ENCODE data around the gene PREX1. TPM values are rescaled to one million over a fixed set of nuclear protein-coding genes. Genes with fewer than 3 reads are reported as not detected.
A peak's percentile ranks its signal among the peaks of the same experiment; 100 is the strongest.

Gene PREX1
- total RNA-seq, 4 donors from 2014 or later = 7.5 to 10.9 (median 9.1) TPM

DNA sequence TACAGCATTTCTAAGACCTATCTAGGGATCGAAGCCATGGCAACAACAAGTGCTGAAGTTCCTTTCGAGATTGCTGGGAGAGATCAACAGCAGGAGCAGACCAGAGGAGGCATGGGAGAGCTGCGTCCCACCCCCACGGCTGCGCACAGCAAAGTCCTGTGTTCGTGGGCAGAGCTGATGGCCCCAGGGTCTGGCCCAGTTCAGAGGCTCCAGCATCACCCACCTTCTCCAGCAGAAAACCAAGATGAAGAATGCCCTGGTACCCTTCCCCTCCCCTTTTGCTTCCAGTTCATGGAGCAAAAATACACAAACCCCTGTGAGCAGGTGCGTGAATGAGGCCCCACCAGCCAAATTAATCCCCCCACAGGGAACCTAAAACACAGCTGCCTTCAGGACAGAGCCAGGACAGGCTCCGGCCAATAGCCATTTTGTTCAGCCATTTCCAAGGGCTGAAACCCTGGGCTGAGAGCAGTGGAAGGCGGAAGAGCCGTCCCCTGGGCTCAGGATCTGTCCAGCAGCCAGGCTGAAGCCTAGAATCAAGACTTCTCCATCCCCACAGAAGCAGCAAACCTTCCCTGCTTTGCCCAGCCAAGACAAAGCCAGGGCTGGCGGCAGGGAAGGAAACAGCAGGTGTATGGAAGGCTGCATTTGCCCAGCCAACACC is 102.8 kb downstream of the PREX1 start:
- TF ChIP-seq CTCF (IDR thresholded peaks at IDR 0.05 in 4 of 5, conservative IDR thresholded peaks at IDR 0.05 in 1 of 5) (no peak), POLR2A (IDR thresholded peaks at IDR 0.05) (no peak)
- no peak for DNase-seq
- in situ Hi-C loops (cut with MboI; ENCODE audit: low sequenced_read_pairs in 4 of 4) = no loop called here
- H3K27me3 ChIP-seq = no peaks in the 10 kb centered on the region
- H3K4me3 ChIP-seq = no peak overlapping the region
- H3K4me1 ChIP-seq = peaks cover 13 to 30% of the 10 kb centered on the region in 2 donors
- H3K27ac ChIP-seq = peak overlapping the region in 2 of 4 donors; percentile 8 to 78
- intact Hi-C loops (cut with DNase I; ENCODE audit: low total_unique reads) = no loop called here
- no peak for ATAC-seq
- H3K9me3 ChIP-seq = no peaks in the 10 kb centered on the region
- no peaks in the 10 kb centered on the region for H3K36me3 ChIP-seq

GRCh38 chr20:48724382-48724781 is 103.4 kb downstream of the PREX1 start:
- peak overlapping the region in 2 of 4 donors; percentile 78 to 81 for H3K27ac ChIP-seq
- no peaks in the 10 kb centered on the region for H3K9me3 ChIP-seq
- peaks cover 13 to 30% of the 10 kb centered on the region in 2 donors for H3K4me1 ChIP-seq
- H3K36me3 ChIP-seq = no peaks in the 10 kb centered on the region
- in situ Hi-C loops (cut with MboI; ENCODE audit: low sequenced_read_pairs in 4 of 4) (no loop called here), intact Hi-C loops (cut with DNase I; ENCODE audit: low total_unique reads) (no loop called here)
- ATAC-seq (no peak), DNase-seq (no peak)
- no peak overlapping the region for H3K4me3 ChIP-seq
- TF ChIP-seq CTCF (IDR thresholded peaks at IDR 0.05 in 4 of 5, conservative IDR thresholded peaks at IDR 0.05 in 1 of 5) = no peak
- TF ChIP-seq POLR2A (IDR thresholded peaks at IDR 0.05) = no peak
- H3K27me3 ChIP-seq = no peaks in the 10 kb centered on the region

DNA sequence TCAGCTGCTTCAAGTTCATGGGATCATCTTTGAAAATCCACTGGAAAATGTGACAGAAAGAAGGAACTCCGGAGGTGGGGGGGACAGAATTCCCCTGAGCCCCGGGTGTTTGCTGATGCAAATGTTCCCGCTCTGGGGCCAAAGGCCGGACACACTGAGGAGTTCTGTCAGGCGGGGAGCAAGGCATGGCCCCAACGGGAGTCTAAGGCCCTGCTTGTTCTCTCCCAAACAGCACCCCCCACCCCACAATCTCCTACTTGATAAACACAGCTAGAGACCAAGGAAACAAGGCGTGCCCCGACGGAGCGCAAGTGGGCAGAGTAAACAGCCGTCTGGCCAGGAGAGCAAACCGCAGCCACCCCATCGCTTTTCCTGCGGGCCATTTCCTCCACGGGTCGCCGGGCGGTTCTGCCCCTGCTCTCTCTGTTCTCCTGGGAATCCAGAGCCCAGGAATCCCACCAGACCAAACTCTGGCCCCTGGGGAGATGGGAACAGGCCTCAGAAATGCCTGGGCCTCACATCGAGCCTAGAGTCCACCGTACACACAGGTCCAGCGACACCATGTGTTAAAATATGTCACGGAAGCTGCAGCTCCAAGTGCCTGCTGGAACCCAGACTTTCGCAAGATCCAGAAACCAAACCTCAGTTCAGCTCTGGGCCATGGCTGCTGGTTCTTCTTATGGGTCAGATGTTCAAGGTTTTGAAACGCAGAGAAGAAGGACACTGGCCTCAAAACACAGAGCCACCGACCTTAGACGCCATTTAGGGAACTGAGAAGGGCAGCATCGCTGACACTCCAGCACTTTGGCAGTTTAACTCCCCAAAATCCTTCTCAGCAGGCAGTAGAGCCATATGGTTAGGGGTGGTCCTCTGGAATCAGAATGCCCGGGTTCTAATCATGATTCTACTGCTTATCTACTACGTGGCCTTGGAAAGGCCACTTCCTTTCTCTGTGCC is 104.2 kb downstream of the PREX1 start:
- peaks cover 13 to 30% of the 10 kb centered on the region in 2 donors for H3K4me1 ChIP-seq
- intact Hi-C loops (cut with DNase I; ENCODE audit: low total_unique reads) = no loop called here
- in situ Hi-C loops (cut with MboI; ENCODE audit: low sequenced_read_pairs in 4 of 4) = no loop called here

DNA sequence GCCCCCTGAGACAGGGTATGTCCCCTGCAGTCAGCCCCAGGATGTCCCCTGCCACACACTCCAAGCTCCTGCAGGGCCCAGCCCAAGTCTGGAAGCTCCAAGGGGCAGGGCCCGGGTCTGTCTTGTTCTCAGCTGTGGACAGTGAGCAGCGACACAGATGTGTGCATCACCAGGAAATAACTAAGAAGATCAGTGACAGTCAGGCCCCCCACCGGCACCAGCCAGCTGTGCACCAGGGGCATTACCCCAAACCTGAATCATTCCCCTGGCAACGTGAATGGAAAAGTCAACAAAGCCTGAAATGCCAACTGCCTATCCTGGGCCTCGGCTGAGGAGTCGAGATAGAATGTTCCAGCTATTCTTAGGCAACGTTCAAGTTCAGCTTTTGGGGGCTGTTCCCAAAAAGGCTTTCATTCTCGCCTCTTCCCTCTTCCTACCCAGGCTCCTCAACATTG is 105.0 kb downstream of the PREX1 start:
- Histone ChIP-seq H3K4me1 (peaks cover 13 to 30% of the 10 kb centered on the region in 2 donors), H3K27ac (peak overlapping the region; percentile 41 to 81 (median 78)), H3K4me3 (no peak overlapping the region), H3K9me3 (no peaks in the 10 kb centered on the region), H3K27me3 (no peaks in the 10 kb centered on the region), H3K36me3 (no peaks in the 10 kb centered on the region)
- TF ChIP-seq POLR2A (IDR thresholded peaks at IDR 0.05) (no peak), CTCF (IDR thresholded peaks at IDR 0.05 in 4 of 5, conservative IDR thresholded peaks at IDR 0.05 in 1 of 5) (no peak)
- in situ Hi-C loops (cut with MboI; ENCODE audit: low sequenced_read_pairs in 4 of 4) (no loop called here), intact Hi-C loops (cut with DNase I; ENCODE audit: low total_unique reads) (no loop called here)
- ATAC-seq (peak; percentile 49 to 56), DNase-seq (no peak)

More for the DNA sequence above, 104.2 kb downstream of the PREX1 start:
- no peaks in the 10 kb centered on the region for H3K27me3 ChIP-seq
- ATAC-seq (peak; percentile 57 to 63), DNase-seq (peak; percentile 37 to 63)
- TF ChIP-seq CTCF (IDR thresholded peaks at IDR 0.05 in 4 of 5, conservative IDR thresholded peaks at IDR 0.05 in 1 of 5) (peak in 1 of 5 experiments; percentile 6), POLR2A (IDR thresholded peaks at IDR 0.05) (no peak)
- no peaks in the 10 kb centered on the region for H3K36me3 ChIP-seq
- no peaks in the 10 kb centered on the region for H3K9me3 ChIP-seq
- H3K4me3 ChIP-seq = no peak overlapping the region
- peak overlapping the region; percentile 41 to 81 (median 78) for H3K27ac ChIP-seq

Measured in gastrocnemius medialis (tissue), 4 donors.